HG03575 (cell line): ENCODE measurements around the gene AGBL5.
"Not testable (repeated sequence)": the region's sequence is repeated elsewhere in the genome, so short reads cannot be mapped to it uniquely, and the experiment has no call there.

Experiments used
- ATAC-seq: cut with Tn5 transposase; IDR thresholded peaks from one replicate; pipeline ENCODE4 v1.9.1; 2021; ENCODE audit not compliant: unreplicated experiment, insufficient number of reproducible peaks, low FRiP score; ENCODE audit errors: extremely low read depth

AGBL5 gene

DNA sequence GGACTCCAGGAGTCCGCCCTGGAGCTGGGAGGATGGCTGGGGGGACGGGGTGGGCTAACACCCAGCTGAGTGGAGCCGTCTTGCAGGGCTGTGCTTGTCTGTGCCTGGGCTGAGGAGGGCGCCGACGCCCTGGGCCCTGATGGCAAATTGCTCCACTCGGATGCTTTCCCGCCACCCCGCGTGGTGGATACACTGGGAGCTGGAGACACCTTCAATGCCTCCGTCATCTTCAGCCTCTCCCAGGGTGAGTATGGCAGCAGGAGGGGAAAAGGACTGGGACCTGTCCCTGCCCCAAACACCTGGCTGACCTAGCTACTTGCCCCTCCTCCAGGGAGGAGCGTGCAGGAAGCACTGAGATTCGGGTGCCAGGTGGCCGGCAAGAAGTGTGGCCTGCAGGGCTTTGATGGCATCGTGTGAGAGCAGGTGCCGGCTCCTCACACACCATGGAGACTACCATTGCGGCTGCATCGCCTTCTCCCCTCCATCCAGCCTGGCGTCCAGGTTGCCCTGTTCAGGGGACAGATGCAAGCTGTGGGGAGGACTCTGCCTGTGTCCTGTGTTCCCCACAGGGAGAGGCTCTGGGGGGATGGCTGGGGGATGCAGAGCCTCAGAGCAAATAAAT, 48.0 kb downstream of the AGBL5 start:
- no peak for ATAC-seq

GRCh38 chr2:27100036-27100435, 48.6 kb downstream of the AGBL5 start:
- no peak for ATAC-seq

GRCh38 chr2:27102329-27102728, 50.9 kb downstream of the AGBL5 start:
- ATAC-seq = no peak

DNA sequence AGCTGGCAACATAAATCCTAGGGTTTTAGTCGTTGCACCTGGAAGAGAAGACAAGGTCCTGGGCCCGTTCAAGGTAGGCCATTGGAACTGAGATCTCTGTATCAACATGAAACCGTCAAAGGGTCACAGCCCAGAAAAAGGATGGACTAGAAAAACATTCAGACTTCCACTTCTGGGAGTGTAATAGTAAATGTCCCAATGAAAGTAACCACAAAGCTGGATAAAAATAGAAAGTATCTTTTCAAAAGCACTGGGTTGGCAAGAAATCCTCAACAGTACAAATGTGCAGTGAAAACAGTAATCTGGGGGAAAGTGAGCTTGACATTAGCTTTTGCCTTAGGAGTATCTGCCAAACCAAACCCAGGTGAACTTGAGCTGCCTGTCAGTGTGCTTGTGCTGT, 54.5 kb downstream of the AGBL5 start:
- ATAC-seq = no peak

DNA sequence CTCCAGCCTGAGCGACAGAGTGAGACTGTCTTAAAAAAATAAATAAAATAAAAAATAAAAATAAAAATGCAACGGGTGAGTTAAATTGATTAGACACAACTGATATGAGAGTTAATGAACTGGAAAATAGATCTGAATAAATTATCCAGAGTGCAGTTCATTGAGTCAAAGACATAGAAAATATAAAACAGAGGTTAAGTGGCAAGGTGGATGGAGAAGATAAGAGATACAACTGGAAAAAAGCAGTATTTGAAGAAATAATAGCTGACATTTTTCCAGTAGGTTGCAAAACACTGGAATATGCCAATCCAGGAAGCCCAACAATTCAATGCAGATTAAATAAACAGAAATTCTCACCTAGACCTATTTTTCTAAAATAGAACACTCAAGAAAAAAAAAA, 56.8 kb downstream of the AGBL5 start:
- ATAC-seq = no peak

DNA sequence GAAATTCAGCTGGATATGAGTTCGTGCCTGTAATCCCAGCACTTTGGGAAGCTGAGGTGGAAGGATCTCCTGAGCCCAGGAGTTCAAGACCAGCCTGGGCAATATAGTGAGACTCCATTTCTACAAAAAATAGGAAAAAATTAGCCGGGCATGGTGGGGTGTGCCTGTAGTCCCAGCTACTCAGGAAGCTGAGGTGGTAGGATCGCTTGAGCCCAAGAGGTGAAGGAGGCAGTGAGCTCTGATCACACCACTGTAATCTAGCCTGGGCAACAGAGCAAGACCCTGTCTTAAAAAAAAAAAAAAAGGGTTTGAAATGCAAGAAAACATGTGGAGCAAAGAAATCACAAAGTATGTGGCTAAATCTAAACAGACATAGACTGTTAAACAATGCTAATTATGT, 57.6 kb downstream of the AGBL5 start:
- ATAC-seq = no peak

- not testable (repeated sequence) for ATAC-seq
Measured at GRCh38 chr2:27110603-27111352, 59.3 kb downstream of the AGBL5 start.

- not testable (repeated sequence) for ATAC-seq
Measured at GRCh38 chr2:27111392-27112078, 60.1 kb downstream of the AGBL5 start.

DNA sequence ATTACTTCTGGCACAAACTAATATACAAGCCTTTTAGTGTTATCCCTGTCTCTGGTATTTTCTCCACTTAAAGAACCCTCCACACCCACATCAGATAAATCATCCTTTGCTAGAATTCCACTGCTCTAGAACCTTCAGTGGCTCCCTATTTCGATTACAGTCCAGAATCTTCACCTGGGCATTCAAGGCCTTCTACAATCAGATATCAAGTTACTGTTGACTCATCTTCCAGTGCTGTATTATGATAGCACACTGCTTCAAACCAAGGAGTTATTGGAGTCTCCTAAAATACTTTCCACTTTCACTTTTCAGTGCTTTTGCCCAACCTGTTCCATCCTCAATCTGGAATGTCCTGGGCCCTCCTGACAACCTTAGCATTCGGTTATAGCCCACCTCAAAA, 64.1 kb downstream of the AGBL5 start:
- ATAC-seq = no peak

- no peak for ATAC-seq
Measured at GRCh38 chr2:27117995-27118524, 66.6 kb downstream of the AGBL5 start.

DNA sequence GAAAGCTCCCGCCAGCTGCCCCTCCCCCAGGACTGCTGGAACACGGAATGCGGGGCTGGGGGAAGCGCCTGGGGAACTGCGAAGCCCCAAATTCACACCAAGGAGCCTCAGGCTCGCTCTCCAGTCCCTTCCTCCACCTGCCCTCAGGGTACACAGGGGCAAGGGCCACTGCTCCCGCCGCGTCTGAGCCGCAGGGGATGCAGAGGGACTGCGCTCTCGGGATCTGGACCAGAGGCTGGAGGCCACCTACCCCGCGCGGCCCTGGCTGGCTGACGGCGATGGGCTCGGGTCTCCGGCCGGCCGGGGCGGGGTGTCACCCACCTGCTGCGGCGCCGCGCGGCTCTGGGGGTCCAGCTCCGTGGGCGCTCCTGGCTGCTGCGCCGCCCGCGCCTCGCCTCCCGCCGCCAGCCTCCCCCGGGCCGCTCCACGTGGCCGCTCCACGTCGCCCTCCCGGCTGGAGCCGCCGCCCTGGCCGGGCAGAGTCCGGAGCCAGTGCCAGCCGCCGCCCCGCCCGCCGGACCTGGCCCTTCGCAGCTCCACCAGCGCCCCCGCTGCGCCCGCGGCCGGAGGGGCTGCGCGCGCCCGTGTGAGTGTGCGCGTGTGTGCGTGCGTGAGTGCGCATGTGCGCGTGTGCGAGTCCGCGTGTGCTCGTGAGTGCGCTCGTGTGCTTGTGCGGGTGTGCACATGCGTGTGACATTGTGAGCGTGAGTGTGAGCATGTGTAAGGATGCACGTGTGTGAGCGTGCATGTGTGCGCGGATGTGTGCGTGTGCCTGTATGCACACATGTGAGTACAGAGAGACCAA, 67.3 kb downstream of the AGBL5 start, which contains the start of gene CGREF1:
TSS of gene CGREF1 (minus strand) at position 604 of the 805 bp plus-strand sequence. CDS start 14,762 bp downstream, outside the sequence.
- no peak for ATAC-seq

- not testable (repeated sequence) for ATAC-seq
Measured at GRCh38 chr2:27119330-27119670, 67.8 kb downstream of the AGBL5 start.
